Measurements from ENCODE around the gene TMEFF2.
A peak's percentile ranks its signal among the peaks of the same experiment; 100 is the strongest.

DNA sequence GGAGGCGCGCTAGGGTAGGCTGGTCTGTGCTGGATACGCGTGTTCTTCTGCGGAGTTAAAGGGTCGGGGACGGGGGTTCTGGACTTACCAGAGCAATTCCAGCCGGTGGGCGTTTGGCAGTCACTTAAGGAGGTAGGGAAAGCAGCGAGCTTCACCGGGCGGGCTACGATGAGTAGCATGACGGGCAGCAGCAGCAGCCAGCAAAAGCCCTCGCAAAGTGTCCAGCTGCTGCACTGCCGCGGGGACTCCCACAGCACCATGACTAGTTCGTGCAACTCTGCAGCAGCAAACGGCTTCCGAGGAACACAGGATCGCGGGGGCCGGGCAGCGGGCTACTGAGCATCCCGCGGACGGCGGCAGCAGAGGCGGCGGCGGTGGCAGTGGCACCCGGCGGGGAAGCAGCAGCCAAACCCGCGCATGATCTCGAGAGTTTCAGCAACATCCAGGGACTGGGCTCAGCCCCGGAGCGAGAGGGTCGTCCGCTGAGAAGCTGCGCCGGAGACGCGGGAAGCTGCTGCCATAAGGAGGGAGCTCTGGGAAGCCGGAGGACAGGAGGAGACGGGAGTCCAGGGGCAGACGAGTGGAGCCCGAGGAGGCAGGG is 368 bp downstream of the TMEFF2 start:
- TF ChIP-seq, protein P1, sequence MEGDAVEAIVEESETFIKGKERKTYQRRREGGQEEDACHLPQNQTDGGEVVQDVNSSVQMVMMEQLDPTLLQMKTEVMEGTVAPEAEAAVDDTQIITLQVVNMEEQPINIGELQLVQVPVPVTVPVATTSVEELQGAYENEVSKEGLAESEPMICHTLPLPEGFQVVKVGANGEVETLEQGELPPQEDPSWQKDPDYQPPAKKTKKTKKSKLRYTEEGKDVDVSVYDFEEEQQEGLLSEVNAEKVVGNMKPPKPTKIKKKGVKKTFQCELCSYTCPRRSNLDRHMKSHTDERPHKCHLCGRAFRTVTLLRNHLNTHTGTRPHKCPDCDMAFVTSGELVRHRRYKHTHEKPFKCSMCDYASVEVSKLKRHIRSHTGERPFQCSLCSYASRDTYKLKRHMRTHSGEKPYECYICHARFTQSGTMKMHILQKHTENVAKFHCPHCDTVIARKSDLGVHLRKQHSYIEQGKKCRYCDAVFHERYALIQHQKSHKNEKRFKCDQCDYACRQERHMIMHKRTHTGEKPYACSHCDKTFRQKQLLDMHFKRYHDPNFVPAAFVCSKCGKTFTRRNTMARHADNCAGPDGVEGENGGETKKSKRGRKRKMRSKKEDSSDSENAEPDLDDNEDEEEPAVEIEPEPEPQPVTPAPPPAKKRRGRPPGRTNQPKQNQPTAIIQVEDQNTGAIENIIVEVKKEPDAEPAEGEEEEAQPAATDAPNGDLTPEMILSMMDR (IDR thresholded peaks at IDR 0.05; ENCODE audit: insufficient read depth, low read depth, low read length): no peak
- TF ChIP-seq EZH2 (IDR thresholded peaks at IDR 0.05; ENCODE audit: insufficient read depth, low read length): peak; percentile 52
